SKM-1 (cell line): ENCODE results near the gene RPS6KC1.
"Not testable (repeated sequence)": the region's sequence is repeated elsewhere in the genome, so short reads cannot be mapped to it uniquely, and the experiment has no call there.

Source experiments
- DNase-seq: peaks from one replicate; lab custom pipeline; 2025; ENCODE audit not compliant: unreplicated experiment; lab: John Stamatoyannopoulos, UW

RPS6KC1 gene, protein sequence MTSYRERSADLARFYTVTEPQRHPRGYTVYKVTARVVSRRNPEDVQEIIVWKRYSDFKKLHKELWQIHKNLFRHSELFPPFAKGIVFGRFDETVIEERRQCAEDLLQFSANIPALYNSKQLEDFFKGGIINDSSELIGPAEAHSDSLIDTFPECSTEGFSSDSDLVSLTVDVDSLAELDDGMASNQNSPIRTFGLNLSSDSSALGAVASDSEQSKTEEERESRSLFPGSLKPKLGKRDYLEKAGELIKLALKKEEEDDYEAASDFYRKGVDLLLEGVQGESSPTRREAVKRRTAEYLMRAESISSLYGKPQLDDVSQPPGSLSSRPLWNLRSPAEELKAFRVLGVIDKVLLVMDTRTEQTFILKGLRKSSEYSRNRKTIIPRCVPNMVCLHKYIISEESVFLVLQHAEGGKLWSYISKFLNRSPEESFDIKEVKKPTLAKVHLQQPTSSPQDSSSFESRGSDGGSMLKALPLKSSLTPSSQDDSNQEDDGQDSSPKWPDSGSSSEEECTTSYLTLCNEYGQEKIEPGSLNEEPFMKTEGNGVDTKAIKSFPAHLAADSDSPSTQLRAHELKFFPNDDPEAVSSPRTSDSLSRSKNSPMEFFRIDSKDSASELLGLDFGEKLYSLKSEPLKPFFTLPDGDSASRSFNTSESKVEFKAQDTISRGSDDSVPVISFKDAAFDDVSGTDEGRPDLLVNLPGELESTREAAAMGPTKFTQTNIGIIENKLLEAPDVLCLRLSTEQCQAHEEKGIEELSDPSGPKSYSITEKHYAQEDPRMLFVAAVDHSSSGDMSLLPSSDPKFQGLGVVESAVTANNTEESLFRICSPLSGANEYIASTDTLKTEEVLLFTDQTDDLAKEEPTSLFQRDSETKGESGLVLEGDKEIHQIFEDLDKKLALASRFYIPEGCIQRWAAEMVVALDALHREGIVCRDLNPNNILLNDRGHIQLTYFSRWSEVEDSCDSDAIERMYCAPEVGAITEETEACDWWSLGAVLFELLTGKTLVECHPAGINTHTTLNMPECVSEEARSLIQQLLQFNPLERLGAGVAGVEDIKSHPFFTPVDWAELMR

DNA sequence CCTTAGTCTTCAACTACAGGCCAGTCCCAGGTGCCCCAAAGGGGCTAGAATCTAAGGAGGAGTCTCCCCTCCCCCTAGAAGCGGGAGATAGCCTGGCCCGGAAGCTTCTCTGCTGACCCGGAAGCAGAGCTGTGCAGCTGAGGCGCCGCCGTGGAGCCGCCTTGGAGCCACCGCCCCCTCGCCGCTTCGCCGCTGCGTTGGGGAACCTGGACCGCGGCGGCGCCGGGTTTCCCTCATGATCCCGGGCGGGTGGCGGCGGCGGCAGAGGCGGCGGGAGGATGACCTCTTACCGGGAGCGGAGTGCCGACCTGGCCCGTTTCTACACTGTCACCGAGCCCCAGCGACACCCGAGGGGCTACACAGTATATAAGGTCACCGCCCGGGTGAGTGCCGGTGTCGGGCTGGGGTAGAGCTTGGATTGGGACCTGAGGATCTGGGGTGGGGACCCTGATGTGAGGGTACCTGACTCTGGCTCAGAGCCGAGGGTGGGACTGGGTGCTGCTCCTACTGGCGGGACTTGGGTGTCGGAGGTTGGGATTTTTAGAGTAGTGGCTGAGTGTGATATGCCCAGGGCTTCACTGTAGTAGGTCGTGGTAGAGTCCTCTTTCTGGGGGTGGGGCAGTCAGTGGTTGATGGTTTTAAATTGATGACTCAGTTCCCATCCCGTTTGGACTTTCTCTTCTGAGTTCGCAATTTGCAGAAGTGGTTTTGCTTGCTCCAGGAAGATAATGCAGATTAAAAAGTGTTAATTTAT lies at the start of gene RPS6KC1:
Gene RPS6KC1, plus strand, starts transcription at position 115 of the 754 bp plus-strand sequence. Its CDS starts 164 bp downstream, at position 279.
- DNase-seq, result peak; percentile 92

DNA sequence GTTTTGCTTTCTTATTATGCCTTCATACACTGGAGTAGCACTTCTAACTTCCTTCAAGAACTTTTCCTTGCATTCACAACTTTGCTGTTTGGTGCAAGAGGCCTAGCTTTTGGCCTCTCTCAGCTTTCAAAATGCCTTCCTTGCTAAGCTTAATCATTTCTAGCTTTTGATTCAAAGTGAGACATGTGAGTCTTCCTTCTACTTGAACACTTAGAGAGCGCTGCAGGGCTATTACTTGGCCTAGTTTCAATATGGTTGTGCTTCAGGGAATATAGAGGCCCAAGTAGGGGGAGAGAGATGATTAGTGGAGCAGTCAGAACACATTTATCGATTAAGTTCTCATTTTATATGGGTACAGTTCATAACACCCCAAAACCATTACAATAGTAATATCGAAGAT lies 47.8 kb upstream of the RPS6KC1 start:
- DNase-seq, result no peak

DNA sequence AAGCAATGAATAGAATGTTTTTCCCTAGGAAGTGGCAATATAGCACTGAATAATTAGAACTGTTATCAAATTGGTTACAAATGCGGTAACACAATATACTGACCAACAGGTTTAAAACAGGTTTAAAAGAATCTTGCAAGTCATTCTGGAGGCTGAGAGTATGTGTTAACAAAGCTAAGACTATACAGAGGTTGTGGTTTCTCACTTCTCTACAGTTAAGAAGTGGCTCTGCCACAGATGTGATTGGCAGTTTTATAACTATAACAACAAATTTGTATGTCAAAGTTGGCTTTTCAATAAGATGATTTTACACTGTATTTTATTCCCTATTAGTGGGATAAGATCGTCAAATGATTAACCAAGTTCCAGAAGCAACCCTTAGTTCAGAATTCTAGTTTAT lies 42.5 kb upstream of the RPS6KC1 start:
- no peak for DNase-seq

DNA sequence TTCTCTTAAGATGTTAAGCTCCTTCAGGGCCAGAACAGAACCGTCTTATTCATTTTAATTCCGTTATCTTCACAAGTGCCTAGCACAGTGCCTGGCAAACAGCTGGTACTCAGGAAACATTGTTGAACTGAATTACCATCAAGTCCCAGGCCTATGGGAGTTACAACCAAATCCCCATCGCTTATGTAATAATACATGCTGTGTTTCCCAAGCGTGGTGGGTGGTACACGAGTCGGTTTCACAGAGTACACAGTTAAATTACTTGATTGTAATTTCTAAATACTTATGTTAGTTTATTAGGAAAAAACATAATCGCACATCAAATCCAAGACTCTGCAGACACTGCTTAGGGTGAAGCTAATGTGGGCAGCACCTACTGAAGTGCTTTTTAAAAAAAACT lies 36.4 kb upstream of the RPS6KC1 start:
- DNase-seq, result peak; percentile 20

DNA sequence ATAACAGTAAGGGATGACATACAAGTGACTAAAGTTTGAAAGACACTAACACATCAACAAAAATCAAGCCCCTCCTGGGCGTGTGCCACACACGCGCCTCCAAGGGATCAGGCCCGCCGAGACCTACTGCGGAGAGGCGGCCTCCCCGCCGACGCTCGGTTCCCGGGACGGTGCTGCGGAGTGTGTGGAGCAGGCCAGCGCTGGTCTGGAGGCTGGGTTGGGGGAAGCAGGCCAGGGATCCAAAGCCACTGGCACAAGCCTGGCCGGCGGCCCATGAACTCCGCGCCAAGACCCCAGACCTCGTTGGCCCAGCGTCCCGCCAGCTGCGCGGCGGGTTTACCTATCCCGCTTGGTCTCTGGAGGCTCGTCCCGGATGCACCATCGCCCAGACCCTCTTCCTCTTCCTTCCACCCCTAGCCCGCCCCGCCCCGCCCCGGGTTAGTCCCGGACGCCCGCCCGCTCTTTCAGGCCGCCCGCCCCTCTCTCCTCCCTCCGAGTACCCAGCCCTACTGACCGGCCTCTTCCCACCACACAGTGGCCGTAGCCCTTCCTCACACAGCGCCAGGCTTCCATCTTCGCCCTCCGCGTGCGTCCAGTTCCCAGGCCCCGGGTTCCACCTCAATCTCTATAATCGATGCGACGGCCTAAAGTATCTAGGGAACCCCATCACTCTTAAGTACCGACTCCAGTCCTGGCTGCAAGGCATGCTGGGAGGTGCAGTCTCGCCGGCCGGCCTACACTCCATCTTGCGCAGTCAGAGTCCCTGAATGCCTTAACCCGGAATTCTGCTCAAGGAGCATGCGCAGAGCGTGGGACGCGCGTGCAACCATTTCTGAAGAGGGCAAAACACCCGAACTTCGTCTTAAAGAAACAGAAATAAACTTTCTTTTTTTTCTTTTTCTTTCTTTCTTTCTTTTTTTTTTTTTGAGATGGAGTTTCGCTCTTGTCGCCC lies 35.7 kb upstream of the RPS6KC1 start, which contains the start of gene ANGEL2:
Gene ANGEL2, minus strand, starts transcription at position 769 of the 952 bp plus-strand sequence. Its CDS starts 196 bp downstream, at position 573.
- DNase-seq, result peak; percentile 98

DNA sequence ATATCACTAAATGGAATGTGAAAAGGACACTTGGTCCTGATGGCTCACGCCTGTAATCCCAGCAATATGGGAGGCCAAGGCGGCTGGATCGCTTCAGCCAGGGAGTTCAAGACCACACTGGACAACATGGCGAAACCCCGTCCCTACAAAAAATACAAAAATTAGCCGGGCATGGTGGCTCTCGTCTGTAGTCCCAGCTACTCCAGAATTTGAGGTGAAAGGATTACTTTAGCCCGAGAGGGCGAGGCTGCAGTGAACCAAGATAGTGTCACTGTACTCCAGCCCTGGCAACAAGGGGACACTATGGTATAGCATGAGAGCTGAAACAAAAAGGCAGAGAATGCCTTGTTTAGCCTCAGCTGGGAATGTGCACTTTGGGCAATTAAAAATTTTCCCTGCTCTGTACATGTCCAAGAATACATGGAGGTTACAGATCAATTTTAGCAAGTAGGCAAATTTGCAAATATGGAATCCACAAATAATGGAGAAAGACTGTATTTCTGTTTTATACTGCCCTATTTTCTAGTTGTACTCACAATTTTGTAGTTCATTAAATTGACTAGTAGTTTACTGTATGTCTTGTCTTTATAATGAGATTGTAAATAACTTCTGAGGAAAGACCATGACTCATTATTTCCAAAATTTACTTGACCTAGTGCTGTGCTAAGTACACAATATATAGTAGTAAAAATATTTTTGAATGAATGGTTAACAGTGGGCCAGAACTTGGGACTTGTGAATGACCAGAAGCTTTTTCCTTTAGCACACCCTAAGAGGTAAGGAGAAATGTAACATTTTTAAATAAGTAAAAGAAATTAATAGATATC lies 33.4 kb upstream of the RPS6KC1 start:
- DNase-seq, result no peak

DNA sequence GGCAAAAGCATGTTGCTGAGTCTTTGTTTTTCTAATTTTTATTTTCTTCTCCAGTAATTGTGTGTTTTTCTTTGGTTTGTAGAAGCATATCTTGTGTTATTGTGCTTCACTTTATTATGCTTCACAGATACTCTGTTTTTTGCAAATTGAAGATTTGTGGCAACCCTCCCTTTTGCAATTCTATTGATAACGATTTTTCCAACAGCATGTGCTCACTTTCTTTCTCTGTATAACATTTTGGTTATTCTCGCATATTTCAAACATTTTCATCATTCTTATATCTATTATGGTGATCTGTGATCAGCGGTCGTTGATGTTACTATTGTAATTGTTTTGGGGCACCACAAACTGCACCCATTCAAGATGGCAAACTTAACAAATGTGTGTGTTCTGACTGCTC lies 31.6 kb upstream of the RPS6KC1 start:
- DNase-seq, result no peak

DNA sequence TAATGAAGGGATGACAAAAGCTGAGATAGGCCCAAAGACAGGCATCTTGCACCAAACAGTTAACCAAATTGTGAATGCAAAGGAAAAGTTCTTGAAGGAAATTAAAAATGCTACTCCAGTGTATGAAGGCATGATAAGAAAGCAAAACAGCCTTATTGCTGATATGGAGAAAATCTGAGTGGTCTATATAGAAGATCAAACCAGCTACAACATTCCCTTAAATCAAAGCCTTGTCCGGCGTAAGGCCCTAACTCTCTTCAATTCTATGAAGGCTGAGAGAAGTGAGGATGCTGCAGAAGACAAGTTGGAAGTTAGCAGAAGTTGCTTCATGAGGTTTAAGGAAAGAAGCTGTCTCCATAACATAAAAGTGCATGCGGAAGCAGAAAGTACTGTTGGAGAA lies 31.0 kb upstream of the RPS6KC1 start:
- no peak for DNase-seq

DNA sequence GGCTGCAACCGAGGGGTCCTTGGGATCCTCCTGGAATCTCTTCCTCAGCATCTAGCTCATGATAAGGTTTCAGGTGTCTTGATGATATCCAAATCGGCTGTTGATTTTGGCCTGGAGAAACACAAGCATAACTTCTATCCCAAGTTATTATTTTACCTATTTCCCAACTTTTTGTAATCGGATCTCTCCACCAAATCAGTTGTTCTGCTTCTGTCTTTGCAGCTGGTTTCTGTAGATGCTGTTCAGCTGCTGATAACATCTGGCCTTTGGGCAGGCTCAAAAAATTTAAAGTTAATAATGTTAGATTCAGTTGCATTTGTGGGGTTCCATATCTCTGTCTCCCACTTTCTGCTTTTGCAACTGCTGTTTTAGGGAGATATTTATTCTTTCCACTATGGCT lies 24.0 kb upstream of the RPS6KC1 start:
- not testable (repeated sequence) for DNase-seq

DNA sequence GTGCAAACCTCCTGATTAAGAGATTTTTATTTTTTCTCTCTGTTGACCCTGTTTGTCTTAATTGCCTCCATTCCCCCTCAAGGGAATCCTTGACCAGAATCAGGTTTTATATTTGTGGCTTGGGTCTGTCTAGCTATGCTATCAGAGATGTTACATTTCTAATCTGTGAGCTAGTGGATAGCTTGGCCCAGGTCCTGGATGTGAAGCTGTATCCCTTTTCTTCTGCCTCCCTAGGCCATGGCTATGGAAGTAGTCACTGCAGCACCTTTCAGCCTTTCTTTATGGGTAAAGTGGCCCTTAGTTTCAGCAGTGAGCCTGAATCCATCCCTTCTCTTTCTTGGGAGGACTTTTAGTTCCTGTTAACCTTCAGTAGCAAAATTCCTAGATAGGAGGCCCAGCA lies 18.4 kb upstream of the RPS6KC1 start:
- DNase-seq, result no peak

DNA sequence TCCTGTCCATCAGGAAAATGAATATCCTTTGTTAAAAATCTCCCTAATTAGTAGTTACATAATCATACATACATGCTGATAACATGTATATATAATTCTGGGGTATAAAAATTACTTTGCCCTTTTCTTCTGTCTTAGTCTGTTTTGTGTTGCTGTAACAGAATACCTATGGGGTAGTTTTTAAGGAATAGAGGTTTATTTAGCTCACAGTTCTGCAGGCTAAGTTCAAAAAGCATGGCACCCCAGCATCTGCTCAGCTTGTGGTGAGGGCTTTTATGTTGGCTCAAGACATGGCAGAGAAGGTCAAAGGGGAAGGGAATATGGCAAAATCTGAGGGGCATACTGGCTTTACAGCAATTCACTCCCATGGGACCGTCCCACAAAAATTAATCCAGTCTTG lies 16.3 kb upstream of the RPS6KC1 start:
- no peak for DNase-seq

DNA sequence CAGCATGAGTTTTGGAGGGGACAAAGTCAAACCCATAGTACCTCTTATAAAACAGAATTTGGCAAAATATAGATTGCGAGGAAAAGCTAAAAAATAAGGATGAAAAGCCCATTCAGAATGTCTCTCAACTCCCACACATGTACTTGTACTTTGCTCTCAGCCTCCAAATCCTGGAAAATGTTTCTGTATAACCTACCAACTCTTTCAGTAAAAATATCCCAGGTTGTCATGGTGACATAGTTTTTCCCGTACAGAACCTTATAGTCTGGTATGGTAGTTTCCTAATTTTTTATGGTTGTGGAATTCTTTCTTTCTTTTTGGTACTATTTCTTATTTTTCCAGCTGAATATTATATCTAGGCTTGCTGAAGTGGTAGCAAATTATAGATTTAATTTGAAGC lies 15.5 kb upstream of the RPS6KC1 start:
- no peak for DNase-seq

DNA sequence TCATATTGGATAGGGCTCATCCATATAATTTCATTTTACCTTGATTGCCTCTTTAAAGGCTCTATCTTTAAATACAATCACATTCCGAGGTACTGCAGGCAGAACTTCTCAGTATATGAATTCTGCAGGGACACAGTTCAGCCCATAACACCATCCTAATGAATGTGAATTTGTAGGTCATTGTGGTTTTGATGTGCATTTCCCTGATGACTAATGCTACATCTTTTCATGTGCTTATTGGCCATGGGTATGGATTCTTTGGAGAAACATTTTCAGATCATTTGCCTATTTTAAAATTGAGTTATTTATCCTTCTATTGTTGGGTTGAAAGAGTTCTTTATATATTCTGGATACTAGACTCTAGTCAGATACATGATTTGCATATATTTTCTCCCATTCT lies 9.6 kb upstream of the RPS6KC1 start:
- DNase-seq, result no peak

DNA sequence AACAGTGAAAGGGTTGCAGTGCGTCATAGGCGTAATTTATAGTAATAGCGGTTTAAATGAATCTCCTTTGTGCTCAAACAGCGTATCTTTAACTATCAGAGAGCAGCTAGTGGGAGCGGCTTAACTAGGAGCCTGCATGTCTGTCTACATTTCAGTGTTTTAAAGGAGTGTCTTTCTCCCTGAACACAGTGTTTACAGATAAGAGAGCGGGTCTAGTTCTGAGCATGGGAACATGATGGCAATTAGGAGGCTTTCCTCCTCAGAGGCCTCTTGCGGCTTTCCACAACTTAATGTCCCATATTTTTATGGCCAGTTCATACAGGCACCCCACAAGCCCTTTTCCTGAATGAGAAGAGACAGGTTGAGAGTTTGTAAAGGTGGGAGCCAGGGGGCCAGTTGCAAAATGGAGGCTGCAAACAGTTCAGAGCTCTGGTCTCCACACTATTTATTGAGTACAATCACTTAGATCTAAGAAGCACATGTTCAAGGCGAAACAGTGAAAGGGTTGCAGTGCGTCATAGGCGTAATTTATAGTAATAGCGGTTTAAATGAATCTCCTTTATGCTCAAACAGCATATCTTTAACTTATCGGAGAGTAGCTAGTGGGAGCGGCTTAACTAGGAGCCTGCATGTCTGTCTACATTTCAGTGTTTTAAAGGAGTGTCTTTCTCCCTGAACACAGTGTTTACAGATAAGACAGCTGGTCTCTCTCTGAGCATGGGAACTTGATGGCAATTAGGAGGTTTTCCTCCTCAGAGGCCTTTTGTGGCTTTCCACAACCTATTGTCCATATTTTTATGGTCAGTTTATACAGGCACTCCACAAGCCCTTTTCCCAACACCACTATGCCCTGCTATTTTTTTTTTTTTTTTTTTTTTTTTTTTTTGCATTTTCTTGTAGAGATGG lies 5.5 kb upstream of the RPS6KC1 start:
- DNase-seq, result not testable (repeated sequence)

DNA sequence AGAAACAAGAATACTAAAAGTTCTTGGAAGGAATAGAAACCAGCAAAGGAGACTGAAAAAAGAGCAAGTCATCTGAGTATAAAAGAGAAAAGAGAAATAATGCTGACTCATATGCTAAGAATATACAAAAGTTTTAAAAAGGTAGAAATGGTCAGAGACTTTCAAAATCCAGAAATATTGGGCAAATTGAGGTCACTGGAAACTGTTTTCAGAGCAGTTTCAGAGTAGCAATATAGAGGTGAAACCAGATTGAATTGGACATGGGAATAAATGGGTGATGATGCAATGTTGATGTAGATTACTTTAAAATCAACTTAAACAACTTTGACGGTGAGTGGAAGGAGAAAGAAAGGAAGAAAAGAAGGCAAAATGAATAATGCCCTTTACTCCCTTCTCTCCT lies 1.8 kb upstream of the RPS6KC1 start:
- DNase-seq, result no peak

DNA sequence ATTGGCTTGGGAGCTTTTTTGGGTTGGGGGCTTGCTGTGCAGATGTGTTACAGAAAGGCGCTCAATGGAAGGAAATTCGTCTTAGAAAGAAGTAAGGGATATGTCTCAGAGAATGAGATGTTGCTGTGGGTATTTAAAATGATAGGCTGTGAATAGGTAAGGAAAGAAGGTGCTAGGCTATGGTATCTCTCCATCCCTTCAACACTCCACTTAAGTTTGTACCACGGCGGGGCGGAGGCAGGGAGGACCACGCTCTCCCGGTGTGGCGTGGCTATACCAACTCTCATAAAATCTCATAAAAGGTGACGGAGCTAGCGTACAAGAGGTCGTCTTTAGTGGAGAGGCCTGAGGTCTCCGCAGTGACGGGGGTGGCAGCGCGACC lies 305 bp upstream of the RPS6KC1 start:
- DNase-seq, result no peak

DNA sequence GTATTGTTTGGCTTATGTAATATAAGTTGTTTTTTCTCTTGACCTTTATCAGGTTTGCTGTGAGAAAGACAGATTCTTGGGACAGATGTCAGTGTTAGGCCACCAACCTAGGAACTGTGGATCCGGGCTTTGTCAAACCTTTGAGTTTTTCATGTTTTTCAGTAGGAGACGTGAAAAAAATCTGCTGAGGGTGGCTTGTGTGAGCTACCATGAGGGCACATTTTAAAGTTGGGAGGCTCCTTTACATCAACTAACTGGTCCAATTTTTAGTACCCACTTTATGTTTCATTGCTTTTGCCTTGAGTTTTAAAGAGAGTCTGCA lies 801 bp downstream of the RPS6KC1 start:
- DNase-seq, result no peak

DNA sequence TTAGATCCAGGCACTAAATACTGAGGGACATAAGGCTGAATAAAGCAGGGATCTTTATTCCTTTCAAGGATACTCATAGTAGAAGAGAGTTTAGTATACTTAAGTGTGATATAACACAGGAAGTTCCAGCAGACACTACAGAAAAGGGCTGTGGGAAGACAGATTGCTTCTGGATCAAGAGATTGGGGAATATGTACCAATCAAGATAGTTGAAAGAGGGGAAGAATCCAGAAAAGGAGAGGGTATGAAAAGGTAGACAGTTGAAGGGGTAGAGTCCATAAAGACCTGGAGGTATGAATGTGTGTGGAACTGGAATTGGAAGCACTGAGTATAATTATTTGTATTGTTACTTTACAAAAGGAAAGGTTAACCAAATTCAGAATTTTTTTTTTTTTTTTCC lies 2.4 kb downstream of the RPS6KC1 start:
- no peak for DNase-seq
